Upper lobe of right lung (tissue), 1 donor: Measurements from ENCODE around the gene FMO1. TPM values are rescaled to one million over a fixed set of nuclear protein-coding genes. Genes with fewer than 3 reads are reported as not detected.

Experiments
- ATAC-seq: fragments of 200-7000 bp; cut with Tn5 transposase; one replicate; pipeline ENCODE4 v1.9.1; 2020; ENCODE audit warnings: mild to moderate bottlenecking, moderate library complexity
- DNase-seq: peaks from one replicate; pipeline ENCODE4 v3.0.0-alpha.2; 2020
- H3K27ac ChIP-seq: fragments of 200-600 bp; one replicate; pipeline ENCODE4 v1.8.0; 2022
- H3K27me3 ChIP-seq: fragments of 200-600 bp; one replicate; pipeline ENCODE4 v1.8.0; 2022; ENCODE audit warnings: mild to moderate bottlenecking
- H3K36me3 ChIP-seq: fragments of 200-600 bp; one replicate; pipeline ENCODE4 v1.8.0; 2022
- H3K4me1 ChIP-seq: fragments of 200-600 bp; one replicate; pipeline ENCODE4 v1.8.0; 2022
- H3K4me3 ChIP-seq: fragments of 200-600 bp; one replicate; pipeline ENCODE4 v1.8.0; 2022; ENCODE audit warnings: mild to moderate bottlenecking
- H3K9me3 ChIP-seq: fragments of 200-600 bp; one replicate; pipeline ENCODE4 v1.8.0; 2022
- CTCF ChIP-seq: fragments of 200-600 bp; IDR thresholded peaks from one replicate; pipeline ENCODE4 v1.8.0; 2022; ENCODE audit warnings: antibody characterized with exemption
- intact Hi-C: fragments of 100-400 bp; cut with DNase I; formaldehyde crosslinking; loops from one replicate; pipeline ENCODE4 v1.11.0; 2022
- total RNA-seq: library from RNA; stranded (reverse); fragmentation: NEBNext Ultra II Directional; extraction: Animal tissue kit (Norgen Biotek cat#: 25700); gene quantifications from one replicate; pipeline ENCODE4 v1.2.1, GENCODE V29; 2021
- donor health status: DM: no; HTN: yes; CAD: no; lungs with severe emphysema.

The FMO1 gene
- total RNA-seq, 1 donor from 2014 or later, result 1.3 TPM

GRCh38 chr1:171245458-171246064, 2.7 kb upstream of the FMO1 start:
- H3K36me3 ChIP-seq, result no peaks in the 10 kb centered on the region
- intact Hi-C loops, result no loop called here
- ATAC-seq (peak; percentile 82), DNase-seq (no peak)
- H3K4me3 ChIP-seq, result no peak overlapping the region
- no peaks in the 10 kb centered on the region for H3K27me3 ChIP-seq
- H3K4me1 ChIP-seq, result no peaks in the 10 kb centered on the region
- no peaks in the 10 kb centered on the region for H3K9me3 ChIP-seq
- peak; percentile 69 for TF ChIP-seq CTCF
- no peak overlapping the region for H3K27ac ChIP-seq

GRCh38 chr1:171247501-171247900, 793 bp upstream of the FMO1 start:
- H3K4me3 ChIP-seq, result no peak overlapping the region
- H3K27ac ChIP-seq, result no peak overlapping the region
- no peaks in the 10 kb centered on the region for H3K4me1 ChIP-seq
- H3K9me3 ChIP-seq, result no peaks in the 10 kb centered on the region
- TF ChIP-seq CTCF, result no peak
- H3K27me3 ChIP-seq, result peaks cover 11% of the 10 kb centered on the region
- DNase-seq (no peak), ATAC-seq (no peak)
- H3K36me3 ChIP-seq, result no peaks in the 10 kb centered on the region
- intact Hi-C loops, result no loop called here

- H3K27ac ChIP-seq, result no peak overlapping the region
- H3K27me3 ChIP-seq, result peaks cover 12% of the 10 kb centered on the region
- TF ChIP-seq CTCF, result no peak
- H3K9me3 ChIP-seq, result no peaks in the 10 kb centered on the region
- no peaks in the 10 kb centered on the region for H3K4me1 ChIP-seq
- intact Hi-C loops, result no loop called here
- ATAC-seq (no peak), DNase-seq (no peak)
- H3K36me3 ChIP-seq, result no peaks in the 10 kb centered on the region
- H3K4me3 ChIP-seq, result no peak overlapping the region
These were observed 547 bp downstream of the FMO1 start for GRCh38 chr1:171248841-171249240.

- ATAC-seq (no peak), DNase-seq (no peak)
- TF ChIP-seq CTCF, result no peak
- Histone ChIP-seq H3K4me1 (no peaks in the 10 kb centered on the region), H3K36me3 (no peaks in the 10 kb centered on the region), H3K27me3 (peaks cover 12% of the 10 kb centered on the region), H3K27ac (no peak overlapping the region), H3K9me3 (no peaks in the 10 kb centered on the region), H3K4me3 (no peak overlapping the region)
- intact Hi-C loops, result no loop called here
These were observed 2.0 kb downstream of the FMO1 start for GRCh38 chr1:171250263-171250662.

GRCh38 chr1:171251042-171251951, 3.0 kb downstream of the FMO1 start:
- ATAC-seq (peak; percentile 69), DNase-seq (no peak)
- peak; percentile 56 for TF ChIP-seq CTCF
- Histone ChIP-seq H3K27ac (no peak overlapping the region), H3K27me3 (peaks cover 12% of the 10 kb centered on the region), H3K9me3 (no peaks in the 10 kb centered on the region), H3K36me3 (no peaks in the 10 kb centered on the region), H3K4me3 (peak overlapping the region; percentile 47), H3K4me1 (no peaks in the 10 kb centered on the region)
- intact Hi-C loops, result no loop called here
